Hepatocyte (in vitro differentiated cells): ENCODE data around the gene DIS3L2.

Experiments used
- CTCF ChIP-seq: fragments of 200-600 bp; sonication (generic); IDR thresholded peaks from 2 replicates; pipeline ENCODE4 v1.5.1; 2016; ENCODE audit warnings: antibody characterized with exemption, mild to moderate bottlenecking; ENCODE audit not compliant: poor library complexity
- EZH2phosphoT487 ChIP-seq: fragments of 200-600 bp; sonication (generic); IDR thresholded peaks from one replicate; pipeline ENCODE4 v1.6.1; 2018; ENCODE audit warnings: antibody characterized with exemption, mild to moderate bottlenecking, low read depth, moderate library complexity; ENCODE audit not compliant: unreplicated experiment, severe bottlenecking

DNA sequence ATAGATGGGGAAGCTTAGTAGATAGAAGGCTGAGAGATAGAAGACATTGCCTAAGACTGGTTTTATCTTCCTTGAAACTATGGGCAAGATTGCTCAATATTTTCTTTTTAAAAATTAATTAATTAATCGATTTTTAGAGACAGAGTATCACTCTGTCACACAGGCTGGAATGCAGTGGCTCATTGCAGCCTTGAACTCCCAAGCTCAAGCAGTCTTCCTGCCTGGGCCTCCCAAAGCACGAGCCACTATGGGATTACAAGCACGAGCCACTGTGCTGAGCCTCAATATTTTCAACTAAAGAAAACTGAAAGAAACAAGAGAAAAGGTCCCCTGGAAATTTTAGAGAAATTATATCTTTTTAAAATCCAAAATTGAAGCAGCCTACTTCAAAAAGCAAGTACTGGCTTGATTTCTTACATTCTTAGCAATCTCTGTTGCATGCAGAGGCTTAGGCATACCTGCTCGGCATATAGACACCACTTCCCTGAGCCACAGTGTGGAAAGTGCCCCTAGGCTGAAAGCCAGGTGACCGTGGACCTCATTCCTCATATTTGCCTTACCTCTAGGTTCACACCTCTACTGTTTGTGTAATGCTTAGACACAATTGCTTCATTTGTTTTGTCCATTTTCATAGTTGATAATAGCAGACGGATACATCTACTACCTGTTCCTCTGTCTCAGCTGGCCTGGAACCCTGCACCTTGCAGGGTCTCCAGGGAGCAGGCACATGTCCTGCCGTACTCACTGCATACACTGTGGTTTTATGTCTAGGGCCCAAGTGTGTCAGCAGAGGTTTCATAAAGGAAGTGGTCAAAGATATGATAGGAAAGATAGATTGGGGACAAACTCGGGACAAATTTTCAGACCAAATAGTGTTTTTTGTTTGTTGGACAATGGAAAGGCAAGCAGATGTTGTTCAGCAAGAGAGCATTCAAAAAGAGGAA, 250.5 kb downstream of the DIS3L2 start:
- TF ChIP-seq CTCF (no peak), EZH2phosphoT487 (no peak)
